VCaP (cell line): ENCODE results near the gene OR9G1.

Source experiments
- H3K27ac ChIP-seq: fragments of 450-650 bp; 2 replicates; pipeline ENCODE4 v1.5.1; 2017
- CTCF ChIP-seq: fragments of 450-650 bp; conservative IDR thresholded peaks from 2 replicates; pipeline ENCODE4 v1.5.1; 2017; ENCODE audit warnings: mild to moderate bottlenecking, moderate library complexity

The OR9G1 gene

GRCh38 chr11:56740107-56740506 is 41.2 kb downstream of the OR9G1 start:
- no peak overlapping the region for H3K27ac ChIP-seq
- TF ChIP-seq CTCF: no peak

DNA sequence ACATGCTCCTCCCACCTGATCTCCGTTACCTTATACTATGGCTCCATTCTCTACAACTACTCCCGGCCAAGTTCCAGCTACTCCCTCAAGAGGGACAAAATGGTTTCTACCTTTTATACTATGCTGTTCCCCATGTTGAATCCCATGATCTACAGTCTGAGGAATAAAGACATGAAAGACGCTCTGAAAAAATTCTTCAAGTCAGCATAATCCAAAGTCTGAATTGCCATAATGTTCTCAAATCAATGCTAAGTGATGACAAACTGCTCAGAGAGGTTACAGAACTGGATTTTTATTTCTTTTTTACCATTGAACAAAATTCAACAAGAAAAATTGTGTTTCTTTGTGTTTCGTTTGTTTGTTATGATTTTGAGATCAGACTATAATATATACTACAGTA is 42.0 kb downstream of the OR9G1 start:
- no peak overlapping the region for H3K27ac ChIP-seq
- no peak for TF ChIP-seq CTCF

- no peak within 1 kb of the TSS for H3K27ac ChIP-seq
- TF ChIP-seq CTCF: no peak
Measured at GRCh38 chr11:56748597-56748996, 49.7 kb downstream of the OR9G1 start, which contains the start of gene OR9G4. Gene OR9G4 (minus strand): TSS chr11:56748697. CDS start chr11:56743766, 4,931 bp downstream.

DNA sequence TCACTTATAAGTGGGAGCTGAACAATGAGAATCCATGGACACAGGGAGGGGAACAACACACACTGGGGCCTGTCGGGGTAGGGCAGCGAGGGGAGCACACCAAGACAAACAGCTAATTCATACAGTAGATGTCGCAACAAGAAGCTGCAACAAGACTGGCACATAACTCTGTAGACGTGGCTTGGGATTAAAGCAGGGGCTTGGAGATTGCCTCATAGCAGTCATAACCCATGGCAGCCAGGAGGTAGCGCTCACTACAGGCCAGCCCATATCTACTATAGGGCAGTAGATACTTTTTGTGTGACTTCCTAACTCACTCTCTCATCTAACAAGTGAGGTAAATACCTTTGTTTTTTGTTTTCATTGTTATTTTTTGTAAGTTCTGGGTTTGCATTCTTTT is 51.3 kb downstream of the OR9G1 start:
- no peak overlapping the region for H3K27ac ChIP-seq
- no peak for TF ChIP-seq CTCF

DNA sequence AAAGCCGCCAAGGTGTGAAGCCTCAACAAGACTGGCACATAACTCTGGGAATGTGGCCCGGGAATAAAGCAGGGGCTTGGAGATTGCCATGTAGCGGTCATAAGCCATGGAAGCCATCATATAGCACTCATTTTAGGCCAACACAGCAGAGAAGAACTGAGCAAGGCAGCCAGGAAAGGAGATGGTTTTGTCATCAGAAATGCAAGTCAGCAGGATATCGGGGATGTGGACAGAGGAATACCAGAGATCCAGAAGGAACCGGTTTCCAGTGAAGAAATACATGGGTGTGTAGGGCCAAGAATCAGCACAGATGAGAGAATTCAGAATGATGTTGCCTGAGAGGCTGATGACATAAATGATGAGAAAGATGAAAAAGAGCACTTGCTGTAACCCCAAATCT is 52.6 kb downstream of the OR9G1 start:
- TF ChIP-seq CTCF: no peak
- no peak overlapping the region for H3K27ac ChIP-seq
